PC-3 (cell line): Measurements from ENCODE around the gene FAM168B. TPM values are rescaled to one million over a fixed set of nuclear protein-coding genes. Genes with fewer than 3 reads are reported as not detected.

Experiments
- ATAC-seq: fragments of 200-7000 bp; cut with Tn5 transposase; 2 replicates; pipeline ENCODE4 v1.9.1; 2020; ENCODE audit warnings: mild to moderate bottlenecking, moderate library complexity
- BruUV-seq: library from RNA; stranded (reverse); fragments of 400-500 nt; replicated peaks from 2 replicates; lab custom pipeline; 2021; lab: Mats Ljungman, UMichigan
- CTCF ChIA-PET: fragments of 300-600 bp; sonication (Branson Sonifier 250); formaldehyde crosslinking; loops from one replicate; lab custom pipeline; 2022; ENCODE audit warnings: antibody characterized with exemption; lab: Charles Lee
- POLR2A ChIA-PET: fragments of 300-600 bp; sonication (Branson Sonifier 250); formaldehyde crosslinking; loops from one replicate; lab custom pipeline; 2022; ENCODE audit warnings: antibody characterized with exemption; ENCODE audit not compliant: unreplicated experiment; lab: Charles Lee
- DNase-seq: peaks from one replicate; pipeline ENCODE4 v3.0.0-alpha.2; 2015
- H2AFZ ChIP-seq: fragments of 300-600 bp; sonication (generic); 2 replicates; pipeline ENCODE4 v1.6.0; 2016; ENCODE audit warnings: antibody characterized with exemption, low read length
- H3F3A ChIP-seq: fragments of 300-600 bp; sonication (generic); one replicate; pipeline ENCODE4 v1.6.0; 2017; ENCODE audit warnings: antibody characterized with exemption, low read length, control low read depth, mild to moderate bottlenecking; ENCODE audit not compliant: unreplicated experiment
- H3K27ac ChIP-seq: fragments of 300-600 bp; sonication (generic); 2 replicates; pipeline ENCODE4 v1.5.1; 2016; ENCODE audit warnings: mild to moderate bottlenecking, low read length
- H3K27me3 ChIP-seq: fragments of 300-600 bp; sonication (generic); 2 replicates; pipeline ENCODE4 v1.6.1; 2016; ENCODE audit warnings: low read length, mixed read lengths
- H3K36me3 ChIP-seq: fragments of 300-600 bp; sonication (generic); 2 replicates; pipeline ENCODE4 v1.6.1; 2016; ENCODE audit warnings: low read depth, mixed run types, low read length, mixed read lengths
- H3K4me1 ChIP-seq: fragments of 300-600 bp; sonication (generic); 2 replicates; pipeline ENCODE4 v1.5.1; 2016; ENCODE audit warnings: low read length; ENCODE audit not compliant: insufficient read depth
- H3K4me2 ChIP-seq: fragments of 300-600 bp; sonication (generic); 2 replicates; pipeline ENCODE4 v1.6.0; 2016; ENCODE audit warnings: low read length
- H3K4me3 ChIP-seq: fragments of 300-600 bp; sonication (generic); 2 replicates; pipeline ENCODE4 v1.5.1; 2016; ENCODE audit warnings: mild to moderate bottlenecking, low read length, mixed read lengths
- H3K79me2 ChIP-seq: fragments of 300-600 bp; sonication (generic); 2 replicates; pipeline ENCODE4 v1.6.1; 2017; ENCODE audit warnings: low read length, mixed read lengths
- H3K9ac ChIP-seq: fragments of 300-600 bp; sonication (generic); 2 replicates; pipeline ENCODE4 v1.6.0; 2016; ENCODE audit warnings: mild to moderate bottlenecking, low read length
- H3K9me2 ChIP-seq: fragments of 300-600 bp; sonication (generic); replicated peaks from 2 replicates; pipeline ENCODE4 v1.6.1; 2016; ENCODE audit warnings: mixed run types, low read length, mixed read lengths
- H3K9me3 ChIP-seq: fragments of 300-600 bp; sonication (generic); 2 replicates; pipeline ENCODE4 v1.6.1; 2016; ENCODE audit warnings: low read length, mixed read lengths
- H4K20me1 ChIP-seq: fragments of 300-600 bp; sonication (generic); 2 replicates; pipeline ENCODE4 v1.6.1; 2016; ENCODE audit warnings: low read length, mixed read lengths
- CTCF ChIP-seq: fragments of 300-600 bp; sonication (generic); conservative IDR thresholded peaks from 2 replicates; pipeline ENCODE4 v1.5.1; 2017; ENCODE audit warnings: antibody characterized with exemption, low read depth, mild to moderate bottlenecking, low read length
- EZH2 ChIP-seq: fragments of 300-600 bp; sonication (generic); IDR thresholded peaks from one replicate; pipeline ENCODE4 v1.6.1; 2017; ENCODE audit warnings: antibody characterized with exemption, mild to moderate bottlenecking, low read length; ENCODE audit not compliant: unreplicated experiment
- EZH2phosphoT487 ChIP-seq: fragments of 300-600 bp; sonication (generic); IDR thresholded peaks from 2 replicates; pipeline ENCODE4 v1.6.1; 2018; ENCODE audit warnings: mild to moderate bottlenecking, antibody characterized with exemption, low read length, borderline replicate concordance
- intact Hi-C: fragments of 100-400 bp; cut with micrococcal nuclease; formaldehyde crosslinking; loops from 2 replicates; pipeline ENCODE4 v1.9.0; 2023
- total RNA-seq: library from RNA; depleted of rRNA; stranded (reverse); fragments of >200 nt; gene quantifications from 2 replicates; pipeline ENCODE4 v1.2.3, GENCODE V29; 2014

The FAM168B gene
- total RNA-seq, 1 experiment from 2014 or later: 91.7 TPM

GRCh38 chr2:131016826-131017741 is 76.2 kb downstream of the FAM168B start:
- peak; percentile 89 for ATAC-seq

GRCh38 chr2:131015764-131016163 is 77.5 kb downstream of the FAM168B start:
- Histone ChIP-seq H3K4me3 (no peak overlapping the region), H3K79me2 (no peaks in the 10 kb centered on the region), H3K9ac (no peak overlapping the region), H2AFZ (no peak overlapping the region), H3K36me3 (no peaks in the 10 kb centered on the region), H3F3A (peaks cover 4% of the 10 kb centered on the region), H3K27ac (no peak overlapping the region), H3K9me3 (no peaks in the 10 kb centered on the region), H4K20me1 (no peaks in the 10 kb centered on the region), H3K4me2 (no peak overlapping the region), H3K27me3 (no peaks in the 10 kb centered on the region), H3K4me1 (peaks cover 28% of the 10 kb centered on the region), H3K9me2 (no peaks in the 10 kb centered on the region)
- CTCF ChIA-PET: no interaction called here
- intact Hi-C loops: loop anchor here (5.0 kb wide), 1 partner anchor 43 kb away; no protein-coding TSS in a partner anchor
- TF ChIP-seq EZH2 (no peak), EZH2phosphoT487 (no peak), CTCF (no peak)
- POLR2A ChIA-PET: no interaction called here
- ATAC-seq: no peak
- no TSS peak for BruUV-seq
- DNase-seq: no peak

More at GRCh38 chr2:131016826-131017741, 76.2 kb downstream of the FAM168B start:
- H3K9ac ChIP-seq: peak overlapping the region; percentile 32
- peak overlapping the region; percentile 82 for H3K4me2 ChIP-seq
- H4K20me1 ChIP-seq: no peaks in the 10 kb centered on the region
- peak; percentile 92 for DNase-seq
- BruUV-seq: no TSS peak
- H3K79me2 ChIP-seq: no peaks in the 10 kb centered on the region
- H3K27me3 ChIP-seq: no peaks in the 10 kb centered on the region
- H3K9me3 ChIP-seq: no peaks in the 10 kb centered on the region
- ChIA-PET POLR2A (no interaction called here), CTCF (no interaction called here)
- peak overlapping the region; percentile 65 for H2AFZ ChIP-seq
- no peak for TF ChIP-seq CTCF
- TF ChIP-seq EZH2phosphoT487: no peak
- TF ChIP-seq EZH2: no peak
- H3F3A ChIP-seq: peaks cover 4% of the 10 kb centered on the region
- peaks cover 28% of the 10 kb centered on the region for H3K4me1 ChIP-seq
- H3K9me2 ChIP-seq: no peaks in the 10 kb centered on the region
- H3K36me3 ChIP-seq: no peaks in the 10 kb centered on the region
- peak overlapping the region; percentile 78 for H3K27ac ChIP-seq
- H3K4me3 ChIP-seq: peak overlapping the region; percentile 50
- intact Hi-C loops: loop anchor here (5.0 kb wide), 1 partner anchor 45 kb away; no protein-coding TSS in a partner anchor

- Histone ChIP-seq H3K9ac (no peak overlapping the region), H3K36me3 (no peaks in the 10 kb centered on the region), H3K27ac (no peak overlapping the region), H3K79me2 (no peaks in the 10 kb centered on the region), H3K4me2 (no peak overlapping the region), H3K9me3 (no peaks in the 10 kb centered on the region), H4K20me1 (no peaks in the 10 kb centered on the region), H3K4me1 (peaks cover 28% of the 10 kb centered on the region), H3F3A (peaks cover 4% of the 10 kb centered on the region), H3K27me3 (no peaks in the 10 kb centered on the region), H2AFZ (no peak overlapping the region), H3K4me3 (no peak overlapping the region), H3K9me2 (no peaks in the 10 kb centered on the region)
- intact Hi-C loops: no loop called here
- DNase-seq (no peak), ATAC-seq (no peak)
- ChIA-PET CTCF (no interaction called here), POLR2A (no interaction called here)
- TF ChIP-seq EZH2phosphoT487: no peak
- no TSS peak for BruUV-seq
These were observed 79.1 kb downstream of the FAM168B start for GRCh38 chr2:131014141-131014540.
